HG03575 (cell line): ENCODE measurements around the gene REXO1.
A peak's percentile ranks its signal among the peaks of the same experiment; 100 is the strongest.
"Not testable (repeated sequence)": the region's sequence is repeated elsewhere in the genome, so short reads cannot be mapped to it uniquely, and the experiment has no call there.

Source experiments
- ATAC-seq: cut with Tn5 transposase; IDR thresholded peaks from one replicate; pipeline ENCODE4 v1.9.1; 2021; ENCODE audit not compliant: unreplicated experiment, insufficient number of reproducible peaks, low FRiP score; ENCODE audit errors: extremely low read depth

The REXO1 gene

DNA sequence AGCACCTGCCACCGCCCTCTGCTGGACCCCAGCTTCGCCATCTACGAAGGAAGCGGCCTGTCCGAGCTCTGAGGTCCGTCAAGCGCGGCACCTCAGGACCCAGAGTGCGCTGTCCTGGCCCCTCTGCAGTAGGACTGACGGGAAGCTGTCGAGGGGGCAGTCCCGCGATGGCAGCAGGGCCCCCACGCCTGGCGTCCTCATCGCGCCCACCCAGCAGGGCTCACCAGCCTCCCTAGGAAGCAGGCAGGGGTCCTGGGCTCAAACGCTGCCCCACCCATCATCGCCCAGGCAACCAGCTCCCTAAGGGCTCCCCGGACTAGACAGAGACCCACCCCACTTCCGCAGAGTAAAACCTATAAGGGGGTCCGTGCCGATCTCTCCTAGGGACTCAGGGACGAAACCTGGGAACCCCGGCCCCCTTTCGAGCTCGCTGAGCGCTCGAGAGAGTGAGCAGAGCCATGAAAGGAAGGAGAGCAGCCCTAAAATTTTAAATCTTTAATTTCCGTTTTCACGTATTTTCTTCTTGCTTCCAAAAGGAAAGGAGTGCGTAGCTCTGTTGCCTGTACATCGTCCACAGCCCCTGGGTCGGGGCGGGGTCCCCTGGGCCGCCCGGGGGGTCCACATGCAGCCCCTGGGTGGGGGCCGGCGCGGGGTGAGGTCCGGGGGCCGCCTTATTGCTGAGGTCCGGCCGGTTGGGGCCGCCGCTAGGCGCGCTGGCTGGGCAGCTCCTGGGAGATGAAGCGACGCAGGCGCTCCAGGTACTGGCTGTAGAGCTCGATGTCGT is 28.4 kb upstream of the REXO1 start:
- not testable (repeated sequence) for ATAC-seq

DNA sequence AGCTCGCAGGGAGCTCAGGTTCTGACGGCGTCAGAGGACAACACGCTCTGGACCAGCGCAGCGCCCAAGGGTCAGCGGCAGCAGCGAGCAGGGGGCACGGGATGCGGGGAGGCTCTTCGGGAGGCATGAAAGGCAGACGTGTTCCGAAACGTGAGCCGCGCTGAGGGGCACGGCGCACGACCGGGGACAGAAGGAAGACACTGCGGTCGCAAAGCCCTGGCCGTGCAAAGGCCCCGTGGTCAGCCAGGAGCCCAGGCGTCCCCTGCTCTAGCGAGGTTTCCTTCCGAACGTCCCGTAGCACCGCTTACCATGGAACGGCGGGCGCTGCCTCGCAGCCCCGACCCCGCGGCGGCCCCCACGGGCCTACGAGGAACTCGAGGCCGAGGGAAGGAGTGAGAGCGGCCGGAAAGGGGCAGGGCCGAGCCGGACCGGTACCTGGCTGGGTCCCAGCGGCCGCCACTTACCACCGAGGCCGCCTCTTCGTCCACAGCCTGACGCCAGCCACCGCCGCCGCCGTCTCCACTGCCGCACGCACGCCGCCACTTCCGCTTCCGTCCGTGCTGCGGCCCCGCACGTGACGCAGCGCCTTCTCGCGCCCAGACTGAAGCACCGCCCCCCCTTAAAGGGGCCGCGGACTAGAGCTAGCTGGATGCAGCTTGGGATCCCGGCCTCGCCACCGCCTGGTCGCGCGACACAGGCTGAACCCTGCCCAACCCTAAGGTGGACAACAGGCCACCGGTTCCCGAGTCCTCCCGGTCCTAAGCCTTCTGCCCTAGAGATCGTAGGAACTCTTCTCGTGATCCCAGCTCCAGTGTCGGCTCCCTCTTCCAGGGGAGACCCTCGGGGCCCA is 27.6 kb upstream of the REXO1 start:
- peak; percentile 45 for ATAC-seq

DNA sequence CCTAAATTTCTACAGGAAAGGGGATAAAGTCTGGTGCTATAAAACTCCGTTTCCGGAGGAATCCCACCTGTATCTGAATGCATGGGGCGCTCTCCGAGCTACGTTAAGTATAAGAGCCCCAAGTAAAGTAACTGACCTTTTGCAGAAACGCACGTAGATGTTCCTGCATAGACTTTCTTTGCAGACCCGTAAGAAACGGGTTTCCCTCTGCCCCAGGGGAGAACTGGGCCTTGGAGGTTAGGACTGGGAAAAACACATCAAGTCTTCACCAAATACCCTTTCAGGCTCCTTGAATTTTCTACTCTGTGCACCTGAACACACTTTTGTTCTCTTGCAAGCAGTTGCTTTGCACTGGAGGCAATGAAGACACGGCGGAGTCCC is 27.0 kb upstream of the REXO1 start:
- ATAC-seq, result not testable (repeated sequence)

DNA sequence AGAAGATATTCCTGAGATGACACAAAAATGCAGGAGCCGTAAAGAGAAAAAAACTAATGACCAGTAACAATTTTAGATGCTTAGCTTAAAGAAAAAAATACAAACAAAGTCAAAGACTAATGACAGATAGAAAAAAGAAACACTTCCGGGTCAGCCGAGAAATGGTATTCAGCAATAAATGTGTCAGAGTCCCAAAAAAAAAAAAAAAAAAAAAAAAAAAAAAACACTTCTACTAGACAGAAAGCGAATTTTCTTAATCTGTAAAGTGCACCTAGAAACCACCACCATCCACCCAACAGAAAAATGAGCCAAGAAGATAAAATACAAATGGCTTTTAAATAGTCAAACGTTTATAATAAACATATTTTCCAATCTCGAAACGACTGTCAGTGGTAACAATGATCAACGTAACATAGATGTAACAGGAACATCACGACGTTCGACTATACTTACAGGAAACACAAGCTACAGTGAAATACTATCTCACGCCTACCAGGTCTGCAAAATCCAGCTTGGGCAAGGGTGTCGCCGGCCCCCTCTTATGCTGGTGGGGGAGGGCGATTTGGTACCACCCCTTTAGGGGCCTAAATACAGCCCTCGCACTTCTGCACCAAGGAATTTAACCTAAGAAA is 26.4 kb upstream of the REXO1 start:
- ATAC-seq, result no peak

DNA sequence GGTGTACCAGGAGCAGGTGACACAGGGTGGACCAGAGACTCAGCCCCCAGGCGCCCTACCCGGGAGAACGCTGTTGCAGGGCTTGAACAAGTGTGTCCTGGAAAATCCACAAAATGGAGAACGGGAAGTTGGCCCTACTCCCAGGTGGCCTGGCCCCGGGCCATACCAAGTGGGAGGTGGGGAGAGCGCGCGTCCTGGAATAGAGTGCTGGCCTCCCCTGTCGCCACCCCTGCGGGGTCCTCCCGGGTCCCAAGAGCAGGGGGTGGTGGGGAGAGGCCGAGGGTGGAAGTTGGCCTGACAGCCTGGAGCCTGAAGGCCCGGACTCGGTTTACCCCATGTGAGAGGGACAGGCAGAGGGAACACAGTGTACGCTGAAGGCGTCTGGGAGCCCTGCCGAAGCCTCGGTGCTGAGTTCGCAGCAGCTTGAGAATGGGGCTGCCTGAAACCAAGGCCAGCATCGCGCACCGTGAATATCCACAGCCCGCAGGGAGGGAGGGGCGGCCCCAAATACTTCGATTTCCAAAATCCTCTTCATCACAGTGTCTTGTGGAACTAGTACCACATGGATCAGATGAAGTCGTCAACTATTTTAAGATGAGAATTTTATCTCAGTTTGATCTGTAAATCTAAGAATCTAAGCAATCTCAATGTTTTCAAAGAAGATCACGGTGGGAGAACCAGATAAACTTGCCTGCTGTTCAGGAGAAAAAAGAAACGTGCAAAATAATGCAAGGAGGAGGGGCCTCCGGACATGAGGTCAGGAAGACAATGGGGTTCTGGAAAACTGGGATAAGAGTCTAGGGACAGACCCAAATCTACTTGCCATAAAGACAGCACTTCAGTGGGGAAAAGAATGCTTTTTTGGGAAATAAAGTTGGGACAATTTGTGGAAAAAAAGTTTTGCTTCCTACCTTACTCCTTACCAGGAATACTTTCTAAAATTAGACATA is 25.5 kb upstream of the REXO1 start:
- ATAC-seq, result no peak

DNA sequence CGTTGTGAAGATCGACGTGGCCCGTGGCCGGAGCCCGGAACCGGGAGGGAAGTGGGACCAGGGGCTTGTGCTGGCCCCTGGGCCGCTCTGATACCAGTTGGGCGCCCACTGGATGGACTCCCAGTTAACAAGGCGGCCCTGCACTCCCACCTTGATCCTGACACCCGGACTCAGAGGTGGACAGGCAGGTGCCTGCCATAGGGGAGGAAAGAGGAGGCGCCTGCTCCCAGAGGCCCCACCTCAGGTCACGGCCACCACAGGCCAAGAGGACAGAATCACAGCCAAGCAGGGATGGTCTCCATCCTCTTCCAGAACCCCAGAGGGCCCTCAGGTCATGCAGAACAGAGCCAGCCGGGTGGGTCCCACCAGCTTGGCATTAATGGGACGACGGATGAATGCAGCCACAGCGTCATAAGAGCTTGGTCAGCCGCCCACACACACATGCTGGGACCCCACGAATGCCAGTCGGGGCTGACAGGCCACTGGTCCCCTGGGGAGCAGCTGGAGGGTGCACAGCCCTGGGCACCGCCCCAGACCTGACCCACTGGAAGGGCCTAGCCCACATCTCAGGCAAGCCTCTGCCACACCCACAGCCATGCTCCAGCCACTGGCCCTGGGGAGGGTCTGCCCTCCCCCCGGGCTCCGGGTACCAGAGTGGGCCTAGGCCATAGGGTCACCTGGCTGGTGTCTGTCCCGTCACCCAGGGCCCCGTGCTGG is 24.7 kb upstream of the REXO1 start:
- no peak for ATAC-seq

DNA sequence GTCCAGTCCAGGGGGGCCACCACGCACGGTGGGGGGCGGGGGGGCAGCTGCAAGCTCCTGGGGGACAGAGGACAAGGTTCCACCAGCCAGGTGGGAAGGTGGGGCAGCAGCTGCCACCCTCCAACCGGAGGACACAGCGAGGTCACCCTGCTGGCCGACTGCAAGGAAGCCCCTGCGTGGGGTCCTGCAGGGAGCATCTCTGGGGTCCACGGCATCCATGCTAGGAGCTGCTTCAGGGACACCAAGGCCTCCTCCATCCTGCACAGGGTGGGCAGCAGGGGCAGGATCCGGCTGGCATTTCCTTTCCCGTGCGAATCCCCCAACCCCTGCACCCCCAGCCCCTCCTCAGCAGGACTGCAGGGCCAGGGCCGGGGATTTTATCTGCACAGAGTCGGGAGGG is 23.3 kb upstream of the REXO1 start:
- ATAC-seq, result no peak

DNA sequence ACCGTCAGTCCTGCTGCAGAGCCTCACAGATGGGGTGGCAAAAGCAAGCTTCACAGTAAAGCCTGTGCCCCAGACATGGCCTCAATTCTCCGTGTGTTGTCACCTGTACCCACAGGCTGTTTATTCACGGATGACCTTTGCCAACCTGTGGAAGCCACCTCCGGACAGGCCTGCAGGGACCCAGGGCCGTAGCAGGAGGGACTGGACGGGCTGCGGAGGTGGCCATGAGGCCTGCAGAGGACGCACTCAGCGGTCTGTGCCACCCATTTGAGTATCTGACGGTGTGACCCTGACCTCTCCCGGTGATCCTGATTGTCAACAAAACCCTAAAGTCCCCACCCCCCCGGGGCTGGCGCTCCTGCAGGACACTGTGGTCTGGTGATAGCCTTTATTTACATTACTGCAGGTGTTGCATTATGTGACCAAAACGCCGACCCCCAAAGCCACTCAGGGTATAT is 22.9 kb upstream of the REXO1 start:
- ATAC-seq, result no peak

DNA sequence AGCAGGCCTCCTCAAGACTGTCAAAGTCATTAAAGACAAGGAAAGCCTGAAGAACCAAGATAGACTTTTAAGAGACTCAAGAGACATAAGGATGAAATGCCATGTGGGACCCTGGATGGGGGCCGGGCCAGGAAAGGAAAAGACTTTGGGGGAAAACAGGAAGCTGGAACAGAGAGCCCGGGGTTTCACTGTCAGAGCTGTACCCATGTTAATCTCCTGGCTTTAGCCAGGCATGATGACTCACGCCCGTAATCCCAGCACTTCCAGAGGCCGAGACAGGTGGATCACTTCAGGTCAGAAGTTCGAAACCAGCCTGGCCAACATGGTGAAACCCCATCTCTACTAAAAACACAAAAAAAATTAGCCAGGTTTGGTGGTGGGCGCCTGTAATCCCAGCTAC is 20.7 kb upstream of the REXO1 start:
- ATAC-seq, result no peak

DNA sequence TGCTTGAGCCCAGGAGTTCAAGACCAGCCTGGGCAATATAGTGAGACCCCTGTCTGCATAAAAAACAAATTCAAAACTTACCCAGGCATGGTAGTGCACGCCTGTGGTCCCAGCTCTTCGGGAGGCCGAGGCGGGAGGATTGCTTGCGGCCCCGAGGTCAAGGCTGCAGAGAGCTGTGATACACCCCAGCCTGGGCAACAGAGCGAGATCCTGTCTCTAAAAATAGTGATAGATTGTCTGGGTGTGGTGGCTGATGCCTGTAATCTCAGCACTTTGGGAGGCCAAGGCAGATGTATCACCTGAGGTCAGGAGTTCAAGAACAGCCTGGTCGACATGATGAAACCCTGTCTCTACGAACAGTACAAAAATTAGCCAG is 19.1 kb upstream of the REXO1 start:
- no peak for ATAC-seq

DNA sequence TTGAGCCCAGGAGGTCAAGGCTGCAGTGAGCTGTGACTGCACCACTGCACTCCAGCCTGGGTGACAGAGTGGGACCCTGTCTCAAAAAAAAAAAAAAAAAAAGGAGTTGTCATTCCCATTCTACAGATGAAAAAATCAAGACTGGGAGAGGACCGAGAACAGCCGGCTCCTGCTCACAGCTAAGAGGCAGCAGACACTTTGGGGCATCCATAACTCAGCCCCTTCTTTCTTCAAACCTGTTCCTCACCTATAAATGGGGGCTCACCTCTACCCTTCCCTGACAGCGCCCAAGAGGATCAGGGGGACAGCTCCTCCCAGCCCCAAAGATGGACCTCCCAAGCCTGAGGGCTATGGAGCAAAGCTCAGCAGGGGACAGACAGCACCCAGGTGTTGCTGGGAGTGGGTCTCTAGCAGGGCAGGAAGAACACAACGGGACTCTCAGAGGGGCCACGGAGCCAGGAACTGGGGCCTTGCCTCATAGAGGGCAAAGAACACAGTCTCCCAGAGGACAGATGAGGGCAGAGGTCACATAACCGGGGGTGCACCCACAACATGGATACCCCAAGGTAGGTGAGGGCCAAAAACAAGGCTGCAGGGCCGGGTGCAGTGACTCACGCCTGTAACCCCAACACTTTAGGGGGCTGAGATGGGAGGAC is 18.5 kb upstream of the REXO1 start:
- ATAC-seq, result no peak

DNA sequence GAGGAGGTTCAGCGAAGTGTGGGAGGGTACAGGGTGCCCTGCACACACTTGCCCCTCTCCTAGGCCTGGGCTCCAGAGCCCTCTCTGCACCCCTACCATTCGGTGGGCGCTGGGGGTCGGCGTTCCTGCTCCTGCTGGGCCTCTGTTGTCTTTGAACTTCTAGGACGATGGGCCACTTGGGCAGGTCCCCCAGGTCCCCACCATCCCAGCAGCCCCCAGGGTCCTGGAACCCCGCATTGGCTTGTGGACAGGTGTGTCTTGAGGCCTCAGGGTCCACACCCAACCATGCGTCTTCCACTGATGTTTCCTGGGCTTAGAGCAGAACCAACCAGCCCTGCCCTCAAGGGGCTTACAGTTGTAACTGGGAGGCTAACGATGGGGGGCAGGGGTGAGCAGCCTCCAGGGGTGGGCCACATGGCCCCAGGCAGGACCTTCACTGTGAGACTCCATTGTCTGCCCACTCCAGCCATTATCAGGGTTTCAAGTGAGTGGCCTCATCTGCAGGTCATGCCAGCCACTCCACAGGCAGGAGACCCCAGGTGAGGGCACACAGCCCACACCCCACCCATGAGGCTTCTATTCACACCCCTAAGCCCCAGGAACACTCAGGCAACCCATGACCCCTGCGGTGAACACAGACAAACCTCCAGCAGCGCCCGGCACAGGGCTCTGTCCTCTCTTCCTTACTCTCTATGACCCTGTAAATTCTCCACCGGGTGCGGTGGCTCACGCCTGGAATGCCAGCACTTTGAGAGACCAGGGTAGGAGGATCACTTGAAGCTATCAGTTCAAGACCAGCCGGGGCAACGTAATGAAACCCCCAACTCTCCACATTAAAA is 17.1 kb upstream of the REXO1 start:
- no peak for ATAC-seq

DNA sequence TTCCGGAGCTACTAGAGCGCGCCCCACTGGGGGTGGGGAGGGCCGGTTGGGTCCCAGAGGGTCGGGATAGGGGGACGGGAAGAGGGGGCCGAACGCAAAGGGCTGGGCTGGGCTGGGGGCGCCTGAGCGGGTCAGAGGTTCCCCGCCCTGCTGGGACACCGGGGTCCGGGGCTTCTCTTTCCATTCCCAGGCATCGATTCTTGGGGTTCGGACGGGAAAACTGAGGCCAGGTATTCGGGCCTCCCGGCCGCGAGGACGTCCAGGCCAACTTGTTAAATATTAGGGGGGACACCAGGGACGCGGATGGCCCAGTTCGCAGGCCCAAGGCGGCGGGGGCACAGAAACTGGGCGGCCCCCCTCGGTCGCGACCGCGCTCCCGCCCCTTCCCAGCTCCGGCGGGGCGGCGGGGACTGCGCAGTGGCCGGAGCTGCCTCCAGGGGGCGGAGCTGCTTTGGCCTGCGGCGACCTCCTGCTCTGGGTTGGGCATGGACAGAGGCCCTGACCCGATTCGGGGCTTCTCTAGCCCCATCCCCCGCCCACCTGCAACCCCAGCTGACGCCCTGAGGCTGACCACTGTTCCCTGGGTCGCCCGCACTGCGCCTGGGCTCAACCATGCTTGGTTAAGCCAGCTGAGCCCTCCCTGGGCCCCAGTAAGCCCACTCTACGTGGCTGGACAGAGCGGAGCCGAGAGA is 16.3 kb upstream of the REXO1 start:
- ATAC-seq, result no peak

DNA sequence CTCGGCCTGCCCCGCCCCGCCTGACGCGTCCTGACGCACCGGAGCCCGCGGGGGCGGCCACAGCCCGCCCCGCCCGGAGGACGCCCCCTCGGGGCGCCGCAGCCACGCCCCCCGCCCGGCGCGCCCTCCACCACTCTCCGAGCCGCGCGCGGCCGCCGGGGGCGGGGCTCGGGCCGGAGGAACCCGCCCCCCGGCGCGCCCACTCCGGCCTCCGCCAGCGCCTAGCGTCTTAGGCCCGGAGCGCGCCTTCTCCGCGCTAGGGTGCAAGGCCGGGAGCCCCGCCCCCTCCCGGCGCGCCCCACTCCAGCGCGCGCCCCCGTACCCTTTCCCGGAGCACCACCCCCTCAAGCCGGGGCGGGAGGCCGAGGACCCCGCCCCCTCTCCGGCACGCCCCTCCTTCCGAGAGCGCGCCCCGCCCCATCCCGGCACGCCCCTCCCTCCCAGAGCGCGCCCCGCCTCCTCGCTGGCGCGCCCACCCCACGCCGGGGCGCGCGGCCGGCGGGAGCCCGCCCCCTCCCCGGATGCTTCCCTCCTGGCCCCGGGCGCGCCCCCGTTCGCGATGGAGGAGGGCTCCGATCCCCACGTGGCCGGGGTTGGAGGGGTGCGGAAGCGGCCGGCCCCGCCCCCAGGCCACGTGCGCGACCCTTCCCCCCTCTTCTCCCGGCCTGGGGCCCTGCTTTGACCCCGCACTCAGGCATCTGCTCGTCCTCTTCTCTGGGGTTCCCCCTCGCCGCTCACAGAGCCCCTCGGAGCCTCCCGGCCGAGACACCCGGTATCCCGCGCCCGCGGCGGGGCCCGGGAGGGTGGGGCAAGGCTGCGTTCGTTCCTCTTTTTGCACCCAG is 15.6 kb upstream of the REXO1 start:
- ATAC-seq, result no peak

DNA sequence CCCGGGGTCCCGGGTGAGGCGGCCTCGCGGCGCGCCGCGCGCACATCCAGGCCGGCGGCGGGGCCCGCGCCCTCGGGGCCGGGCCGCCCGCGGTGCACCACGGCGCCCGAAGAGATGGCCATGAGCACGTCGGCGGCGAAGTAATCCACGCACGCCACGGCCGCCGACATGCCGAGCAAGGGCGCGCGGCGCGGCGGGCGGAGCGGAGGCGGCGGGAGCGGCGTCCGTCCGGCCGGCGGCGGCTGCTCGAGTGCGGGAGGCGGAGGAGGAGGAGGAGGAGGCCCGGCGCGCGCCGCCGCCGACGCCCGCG is 15.0 kb upstream of the REXO1 start, which contains the start of gene KLF16:
Gene KLF16, minus strand, starts transcription at position 252 of the 310 bp plus-strand sequence. Its CDS starts 82 bp downstream, at position 170.
- ATAC-seq, result no peak
